HT1080 (cell line): Measurements from ENCODE around the gene IL10. TPM values are rescaled to one million over a fixed set of nuclear protein-coding genes. Genes with fewer than 3 reads are reported as not detected.
A peak's percentile ranks its signal among the peaks of the same experiment; 100 is the strongest.
"Not testable (repeated sequence)": the region's sequence is repeated elsewhere in the genome, so short reads cannot be mapped to it uniquely, and the experiment has no call there.

Source experiments
- DNase-seq: peaks from one replicate; pipeline ENCODE4 v3.0.0-alpha.2; 2015; ENCODE audit warnings: low read depth
- total RNA-seq: library from RNA; depleted of rRNA; stranded (reverse); fragments of >200 nt; shearing (Covaris generic); gene quantifications from 2 replicates; pipeline ENCODE4 v1.2.3, GENCODE V29; 2014

Gene IL10
- total RNA-seq, 1 experiment from 2014 or later = not detected

DNA sequence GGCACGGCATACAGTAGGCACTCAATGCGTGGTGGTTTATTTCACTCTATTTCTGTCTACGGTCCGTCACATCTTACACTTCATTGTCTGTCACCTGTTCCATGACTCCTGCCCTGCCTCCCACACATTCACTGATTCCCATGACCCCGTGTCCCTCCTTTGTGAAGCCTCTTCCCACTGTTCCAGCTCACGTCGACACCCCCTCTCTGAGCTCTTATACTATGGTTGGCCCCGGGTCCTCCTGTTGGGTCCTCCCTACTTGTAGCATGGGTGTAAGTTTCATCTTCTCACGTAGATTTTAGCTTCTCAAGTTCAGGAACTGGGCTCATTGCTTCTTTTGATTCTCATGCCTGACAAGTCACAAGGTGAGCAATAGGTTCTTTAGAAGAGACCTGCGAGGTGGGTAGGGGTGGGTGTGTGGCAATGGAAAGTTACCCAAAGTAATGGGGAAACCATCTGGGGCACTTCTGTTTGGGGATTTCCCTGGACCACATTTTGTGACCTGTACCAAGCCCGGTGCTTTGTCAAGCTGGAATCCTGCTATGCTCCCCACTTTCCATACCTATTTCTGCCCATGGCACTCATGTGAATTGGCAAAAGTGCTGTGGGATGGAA, 22.1 kb upstream of the IL10 start:
- no peak for DNase-seq

DNA sequence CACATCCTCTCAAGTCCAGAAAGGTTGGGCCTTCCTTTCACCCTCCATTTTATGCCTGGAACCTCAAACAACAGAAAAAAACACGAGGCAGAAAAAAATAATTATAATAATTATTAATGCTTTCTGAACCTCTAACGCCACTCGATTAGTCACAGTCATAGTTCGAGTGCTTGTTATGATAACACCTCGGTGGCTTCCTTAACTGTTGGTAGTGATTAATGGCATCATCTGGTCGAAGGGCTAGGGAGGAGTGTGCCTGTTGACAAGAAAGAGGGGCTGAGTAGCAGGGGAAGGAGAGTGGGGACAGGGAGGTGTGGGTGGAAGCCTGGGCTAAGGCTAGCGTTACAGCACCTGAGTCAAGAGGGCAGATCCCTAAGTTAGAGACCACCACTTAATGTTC, 21.3 kb upstream of the IL10 start:
- DNase-seq = no peak

- no peak for DNase-seq
These were observed 20.8 kb upstream of the IL10 start for GRCh38 chr1:206792939-206793607.

DNA sequence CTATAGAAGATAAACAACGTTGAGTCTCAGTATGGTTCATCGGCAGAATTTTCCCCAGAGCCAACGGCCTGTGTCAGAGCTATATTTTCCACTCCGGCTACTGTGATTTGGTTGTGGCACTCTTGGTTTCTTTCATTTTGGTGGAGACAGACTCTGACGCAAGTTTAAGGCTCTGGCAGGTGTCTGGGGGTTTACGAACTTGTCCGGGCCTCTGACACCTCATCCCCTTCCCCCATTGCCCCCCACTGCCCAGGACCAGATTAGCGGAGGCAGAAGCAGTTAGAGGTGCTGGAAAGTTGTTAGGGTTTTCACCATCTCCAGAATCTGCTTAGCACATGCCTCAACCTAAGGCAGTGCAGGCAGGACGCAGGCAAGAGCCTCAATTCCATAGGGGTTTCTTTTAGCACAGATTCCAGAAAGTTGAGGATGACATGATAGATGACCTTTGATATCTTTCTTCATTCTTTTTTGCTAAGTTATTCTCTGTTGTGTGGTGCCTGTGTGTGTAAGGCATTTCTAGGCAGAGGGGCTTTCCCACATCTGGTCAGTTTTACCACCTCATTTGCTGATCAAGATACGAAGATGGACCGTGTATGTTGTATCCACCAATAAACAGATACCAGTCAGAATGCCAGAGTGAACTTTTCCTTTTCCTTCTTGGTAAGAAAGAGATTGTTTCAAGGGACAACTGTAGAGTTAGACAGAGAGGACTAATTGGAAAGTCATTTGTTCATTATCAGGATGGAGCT, 18.4 kb upstream of the IL10 start:
- no peak for DNase-seq

DNA sequence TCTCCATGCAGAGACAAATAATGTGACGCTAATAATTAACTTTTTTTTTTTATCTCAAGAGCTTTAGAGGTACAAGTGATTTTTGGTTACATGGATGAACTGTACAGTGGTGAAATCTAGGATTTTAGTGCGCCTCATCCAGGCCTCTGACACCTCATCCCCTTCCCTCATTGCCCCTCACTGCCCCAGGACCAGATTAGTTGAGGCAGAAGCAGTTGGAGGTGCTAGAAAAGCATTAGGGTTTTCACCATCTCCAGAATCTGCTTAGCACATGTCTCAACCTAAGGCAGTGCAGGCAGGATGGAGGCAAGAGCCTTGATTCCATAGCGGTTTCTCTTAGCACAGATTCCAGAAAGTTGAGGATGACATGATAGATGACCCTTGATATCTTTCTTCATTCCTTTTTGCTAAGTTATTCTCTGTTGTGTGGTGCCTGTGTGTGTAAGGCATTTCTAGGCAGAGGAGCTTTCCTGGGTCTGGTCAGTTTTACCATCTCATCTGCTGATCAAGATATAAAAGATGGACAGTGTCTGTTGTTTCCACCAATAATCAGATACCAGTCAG, 16.3 kb upstream of the IL10 start:
- no peak for DNase-seq

GRCh38 chr1:206787891-206788290, 15.6 kb upstream of the IL10 start:
- no peak for DNase-seq

GRCh38 chr1:206786212-206786886, 14.1 kb upstream of the IL10 start:
- no peak for DNase-seq

DNA sequence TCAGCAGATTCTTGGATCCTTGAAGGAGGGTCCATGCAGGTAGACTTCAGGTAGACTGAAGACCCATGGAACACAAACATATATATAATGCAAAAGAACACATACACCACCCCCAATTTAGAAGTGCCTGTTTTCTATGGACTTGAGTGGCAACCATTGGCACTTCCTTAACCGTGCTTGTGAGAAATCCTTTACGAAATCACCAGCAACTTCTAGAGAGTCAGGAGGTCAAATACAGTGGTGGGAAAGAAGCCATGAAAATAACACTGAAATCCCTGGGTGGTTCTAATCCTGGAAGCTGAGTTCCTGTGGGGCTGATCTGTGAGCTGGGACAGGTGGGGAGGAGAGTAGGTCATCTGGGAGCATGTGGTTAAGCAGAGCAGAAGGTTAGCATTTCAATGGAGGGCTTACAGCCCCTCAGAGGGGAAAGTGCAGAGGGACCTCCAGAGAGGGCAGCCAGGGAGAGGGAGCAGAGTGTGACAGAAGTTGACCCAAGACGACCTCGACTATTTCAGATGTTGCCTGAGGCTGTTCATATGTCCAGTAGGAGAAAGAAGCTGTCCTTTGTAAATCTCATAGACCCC, 13.0 kb upstream of the IL10 start:
- DNase-seq = no peak

GRCh38 chr1:206784471-206784903, 12.2 kb upstream of the IL10 start:
- DNase-seq = no peak

DNA sequence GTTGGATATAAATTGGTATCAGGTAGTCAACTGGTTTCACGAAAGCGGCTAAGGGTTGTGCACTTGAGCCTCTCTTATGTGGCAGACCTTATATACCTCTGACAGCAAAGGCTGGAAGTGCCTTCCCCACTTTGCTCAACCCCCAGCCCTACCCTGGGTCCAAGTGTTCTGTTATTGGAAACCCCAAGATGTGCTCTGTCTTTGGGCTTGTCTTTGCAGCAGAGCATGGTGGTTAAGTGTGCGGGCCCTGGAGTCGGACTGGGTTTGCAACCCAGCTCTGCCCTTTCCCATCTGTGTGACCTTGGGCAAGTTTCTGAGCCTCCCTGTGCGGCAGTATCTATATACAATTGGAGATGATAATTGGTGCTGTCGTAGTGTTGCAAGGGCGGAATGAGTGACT, 11.2 kb upstream of the IL10 start:
- no peak for DNase-seq

DNA sequence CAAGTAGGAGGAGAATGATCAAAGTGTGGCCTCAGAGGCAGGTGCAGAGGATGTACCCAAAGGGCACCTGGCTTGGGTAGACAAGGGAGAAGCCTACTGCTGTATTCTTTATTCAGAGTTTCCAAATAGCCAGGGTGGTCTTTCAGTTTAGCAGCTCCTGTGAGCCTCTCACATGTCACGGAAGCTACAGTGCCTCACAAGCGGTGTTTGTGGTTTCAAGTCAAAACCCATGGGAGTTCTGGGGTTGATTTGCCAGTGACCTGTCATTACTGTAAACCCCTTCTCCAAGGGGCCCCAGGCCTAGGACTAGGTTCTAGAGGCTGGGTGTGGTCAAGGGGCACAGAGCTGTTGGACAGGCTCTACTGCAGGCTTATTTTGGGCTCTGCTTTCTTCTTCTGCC, 10.2 kb upstream of the IL10 start:
- no peak for DNase-seq

DNA sequence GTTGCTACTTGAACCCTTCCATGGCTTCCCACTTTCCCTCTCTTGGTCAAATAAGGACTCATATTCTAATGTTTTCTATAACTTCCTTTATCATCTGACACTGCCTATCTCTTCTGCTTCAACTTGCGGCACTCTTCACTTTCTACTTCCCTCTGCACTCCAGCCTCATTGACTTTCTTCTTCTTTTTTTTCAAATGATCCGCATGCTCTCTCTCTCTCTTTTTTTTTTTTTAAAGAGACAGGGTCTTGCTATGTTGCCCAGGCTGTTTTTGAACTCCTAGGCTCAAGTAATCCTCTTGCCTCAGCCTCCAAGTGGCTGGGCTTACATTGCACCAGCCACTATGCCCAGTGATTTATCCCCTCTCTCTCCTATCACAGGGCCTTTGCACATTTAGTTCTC, 7.3 kb upstream of the IL10 start:
- no peak for DNase-seq

DNA sequence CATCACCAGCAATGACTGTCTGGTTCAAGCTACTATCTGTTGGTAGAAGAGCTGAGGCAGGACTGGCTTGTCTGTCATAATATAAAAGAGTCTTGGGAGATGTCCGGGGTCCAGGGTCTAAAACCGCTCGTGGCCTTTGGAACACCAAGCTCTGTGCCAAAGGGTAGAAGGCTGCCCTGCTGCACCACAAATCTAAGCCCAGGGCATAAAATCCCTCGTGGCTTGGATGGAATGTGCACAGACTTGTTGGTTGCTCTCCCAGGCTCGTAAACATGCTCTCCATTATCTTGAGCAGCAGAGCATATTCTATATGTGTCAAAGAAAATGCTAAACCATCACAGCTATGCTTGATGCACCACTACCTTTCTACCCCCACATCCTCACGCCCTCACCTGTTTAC, 6.6 kb upstream of the IL10 start:
- not testable (repeated sequence) for DNase-seq

GRCh38 chr1:206778031-206778430, 5.7 kb upstream of the IL10 start:
- DNase-seq = no peak

GRCh38 chr1:206776229-206776628, 3.9 kb upstream of the IL10 start:
- no peak for DNase-seq

DNA sequence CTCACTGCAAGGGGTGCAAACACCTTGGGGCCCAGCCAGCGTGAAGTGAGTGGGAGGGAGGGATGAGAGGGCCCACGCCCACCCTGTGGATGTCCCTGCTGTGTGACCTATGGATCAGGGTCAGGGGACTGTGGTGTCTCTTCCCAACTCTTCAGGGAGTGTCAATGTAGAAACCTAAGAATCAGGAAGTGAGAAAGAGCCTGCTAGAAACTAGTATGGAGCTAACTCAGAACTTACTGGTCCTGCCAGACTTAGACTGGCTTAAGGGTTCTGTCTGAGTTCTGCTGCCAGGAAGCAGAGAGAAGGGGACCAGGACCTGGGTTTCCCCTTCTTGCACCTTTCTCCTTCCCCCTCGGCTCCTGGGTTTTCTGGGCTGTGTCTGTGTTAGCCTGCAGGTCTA, 1.8 kb upstream of the IL10 start:
- DNase-seq = no peak

DNA sequence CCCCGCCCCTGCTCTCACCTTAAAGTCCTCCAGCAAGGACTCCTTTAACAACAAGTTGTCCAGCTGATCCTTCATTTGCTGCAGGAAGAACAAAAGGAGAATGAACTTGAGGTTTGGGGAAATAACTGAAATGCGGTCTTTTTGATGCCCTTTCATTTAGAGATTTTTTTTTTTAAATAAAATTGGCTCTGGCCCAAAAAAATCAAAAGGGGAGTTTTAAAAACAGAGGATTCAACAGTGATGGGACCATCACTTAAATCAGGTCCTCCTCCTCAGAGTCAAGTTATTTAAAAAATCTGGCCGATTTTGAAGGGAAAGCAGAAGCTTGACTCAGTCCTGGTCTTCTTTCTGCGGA, 979 bp downstream of the IL10 start:
- no peak for DNase-seq

GRCh38 chr1:206770531-206771337, 1.6 kb downstream of the IL10 start, which contains the start of gene IL19:
Gene IL19 (plus strand): TSS chr1:206770773. CDS start chr1:206836663, 65,890 bp downstream.
- peak; percentile 52 for DNase-seq

- DNase-seq = no peak
These were observed 3.0 kb downstream of the IL10 start for GRCh38 chr1:206769304-206769731.
